Activated CD8-positive, alpha-beta T cell treated with anti-CD3 and anti-CD28 coated beads for 36 hours (primary cell): Measurements from ENCODE around the gene LGI4. TPM values are rescaled to one million over a fixed set of nuclear protein-coding genes. Genes with fewer than 3 reads are reported as not detected.
A peak's percentile ranks its signal among the peaks of the same experiment; 100 is the strongest.
"Not testable (repeated sequence)": the region's sequence is repeated elsewhere in the genome, so short reads cannot be mapped to it uniquely, and the experiment has no call there.

Experiments used
- ATAC-seq: fragments of 200-7000 bp; cut with Tn5 transposase; one replicate; pipeline ENCODE4 v1.10.0; 2021; ENCODE audit warnings: mild to moderate bottlenecking, moderate library complexity
- CTCF ChIA-PET: fragments of 350-600 bp; sonication (Branson Sonifier 250); formaldehyde crosslinking; loops from one replicate; lab custom pipeline; 2021; ENCODE audit warnings: antibody characterized with exemption; lab: Charles Lee
- POLR2A ChIA-PET: fragments of 350-600 bp; sonication (Branson Sonifier 250); formaldehyde crosslinking; loops from one replicate; lab custom pipeline; 2021; ENCODE audit warnings: antibody characterized with exemption; lab: Charles Lee
- DNase-seq: peaks from one replicate; pipeline ENCODE4 v3.0.0-alpha.2; 2020
- H3K27ac Mint-ChIP-seq: one replicate; pipeline ENCODE4 v1.8.0; 2021; ENCODE audit warnings: mild to moderate bottlenecking, mixed read lengths
- H3K27me3 Mint-ChIP-seq: one replicate; pipeline ENCODE4 v1.8.0; 2021; ENCODE audit warnings: mixed read lengths
- H3K36me3 Mint-ChIP-seq: one replicate; pipeline ENCODE4 v1.8.0; 2021; ENCODE audit warnings: low read depth, mixed read lengths
- H3K4me1 Mint-ChIP-seq: one replicate; pipeline ENCODE4 v1.8.0; 2021; ENCODE audit warnings: low read depth, mixed read lengths
- H3K4me3 Mint-ChIP-seq: one replicate; pipeline ENCODE4 v1.8.0; 2021; ENCODE audit warnings: mild to moderate bottlenecking, moderate library complexity, mixed read lengths
- H3K9me3 Mint-ChIP-seq: one replicate; pipeline ENCODE4 v1.8.0; 2021; ENCODE audit warnings: mixed read lengths
- intact Hi-C: fragments of 100-400 bp; cut with micrococcal nuclease; formaldehyde crosslinking; loops from one replicate; pipeline ENCODE4 v1.10.0; 2022
- total RNA-seq, 2 experiments: library from RNA; stranded (reverse); gene quantifications; one replicate each; pipeline ENCODE4 v1.2.3, GENCODE V29; 2021
- TF ChIP-seq, protein P1 (sequence below): fragments of 200-600 bp; IDR thresholded peaks from one replicate; pipeline ENCODE4 v1.8.0; 2022; ENCODE audit warnings: antibody characterized with exemption, mild to moderate bottlenecking

LGI4 gene
- total RNA-seq, 2 experiments from 2014 or later = 0.25 to 0.27 TPM

DNA sequence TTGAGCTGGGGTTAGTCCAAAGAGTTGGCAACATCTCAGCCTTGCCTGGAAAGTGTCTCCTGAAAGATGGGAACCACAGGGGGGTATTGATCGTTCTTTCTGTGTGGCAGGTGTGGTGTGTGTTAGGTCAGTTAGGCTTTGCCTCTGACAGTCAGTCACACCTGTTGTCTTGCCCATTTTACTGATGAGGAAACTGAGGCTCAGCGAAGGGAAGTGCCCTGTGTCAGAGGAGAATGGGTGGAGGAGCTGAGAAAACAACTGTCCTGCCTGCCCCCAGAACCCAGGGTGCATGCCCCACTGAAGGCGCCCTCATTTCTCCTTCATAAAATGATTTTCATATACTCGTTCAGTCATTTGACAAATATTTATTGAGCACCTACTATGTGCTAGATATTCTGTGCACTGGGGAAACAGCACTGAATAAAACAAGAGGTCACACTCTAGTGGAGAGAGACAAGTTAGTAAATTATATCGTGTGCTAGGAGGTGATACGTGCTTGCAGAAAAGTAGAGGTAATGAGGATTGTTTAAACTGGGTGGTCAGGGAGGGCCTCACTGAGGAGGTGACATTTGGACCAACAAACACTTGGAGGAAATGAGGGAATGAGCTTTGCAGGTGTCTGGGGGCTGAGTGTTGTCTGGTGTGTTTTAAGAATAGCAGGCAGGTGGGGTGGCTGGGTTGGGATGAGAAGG, 21.3 kb upstream of the LGI4 start:
- POLR2A ChIA-PET = interaction anchor here (0.6 to 1.4 kb wide), 4 partner anchors 11 to 95 kb away, joined by 3 to 9 read pairs (median 5); no protein-coding TSS in a partner anchor

DNA sequence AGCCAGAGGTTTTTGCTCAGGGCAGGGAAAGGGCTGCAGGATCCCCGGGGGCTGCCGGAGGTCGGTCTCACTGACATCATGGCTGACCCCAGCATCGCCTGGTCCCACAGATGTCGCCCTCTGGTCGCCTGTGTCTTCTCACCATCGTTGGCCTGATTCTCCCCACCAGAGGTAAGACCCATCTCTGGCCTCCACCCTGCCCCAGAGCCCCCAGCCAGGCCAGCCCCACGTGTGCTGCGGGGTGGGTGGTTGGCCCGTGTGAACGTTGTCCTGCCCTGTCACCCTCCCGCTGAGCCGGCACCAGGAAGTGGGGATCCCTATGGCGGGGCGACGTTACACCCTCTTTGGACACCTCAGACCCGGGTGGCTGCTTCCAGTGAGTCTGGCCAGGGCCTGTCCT, 20.6 kb upstream of the LGI4 start:
- CTCF ChIA-PET = interaction anchor here (1.4 to 6.2 kb wide), 2 partner anchors 13 to 16 kb away, joined by 4 to 57 read pairs; partner anchors contain the start of gene FXYD7
- no peaks in the 10 kb centered on the region for H3K9me3 Mint-ChIP-seq
- intact Hi-C loops = no loop called here
- peaks cover 49% of the 10 kb centered on the region for H3K4me1 Mint-ChIP-seq
- POLR2A ChIA-PET = interaction anchor here (0.7 to 2.0 kb wide), 8 partner anchors 13 to 111 kb away, joined by 3 to 10 read pairs (median 5); no protein-coding TSS in a partner anchor
- H3K27me3 Mint-ChIP-seq = no peaks in the 10 kb centered on the region
- DNase-seq = peak; percentile 51
- peak overlapping the region; percentile 99 for H3K27ac Mint-ChIP-seq
- peaks cover 54% of the 10 kb centered on the region for H3K36me3 Mint-ChIP-seq
- TF ChIP-seq, protein P1, sequence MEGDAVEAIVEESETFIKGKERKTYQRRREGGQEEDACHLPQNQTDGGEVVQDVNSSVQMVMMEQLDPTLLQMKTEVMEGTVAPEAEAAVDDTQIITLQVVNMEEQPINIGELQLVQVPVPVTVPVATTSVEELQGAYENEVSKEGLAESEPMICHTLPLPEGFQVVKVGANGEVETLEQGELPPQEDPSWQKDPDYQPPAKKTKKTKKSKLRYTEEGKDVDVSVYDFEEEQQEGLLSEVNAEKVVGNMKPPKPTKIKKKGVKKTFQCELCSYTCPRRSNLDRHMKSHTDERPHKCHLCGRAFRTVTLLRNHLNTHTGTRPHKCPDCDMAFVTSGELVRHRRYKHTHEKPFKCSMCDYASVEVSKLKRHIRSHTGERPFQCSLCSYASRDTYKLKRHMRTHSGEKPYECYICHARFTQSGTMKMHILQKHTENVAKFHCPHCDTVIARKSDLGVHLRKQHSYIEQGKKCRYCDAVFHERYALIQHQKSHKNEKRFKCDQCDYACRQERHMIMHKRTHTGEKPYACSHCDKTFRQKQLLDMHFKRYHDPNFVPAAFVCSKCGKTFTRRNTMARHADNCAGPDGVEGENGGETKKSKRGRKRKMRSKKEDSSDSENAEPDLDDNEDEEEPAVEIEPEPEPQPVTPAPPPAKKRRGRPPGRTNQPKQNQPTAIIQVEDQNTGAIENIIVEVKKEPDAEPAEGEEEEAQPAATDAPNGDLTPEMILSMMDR = no peak
- H3K4me3 Mint-ChIP-seq = peak overlapping the region; percentile 95
- ATAC-seq = peak; percentile 11

More for the DNA sequence above, 21.3 kb upstream of the LGI4 start:
- peak overlapping the region; percentile 99 for H3K27ac Mint-ChIP-seq
- H3K4me1 Mint-ChIP-seq = peaks cover 49% of the 10 kb centered on the region
- CTCF ChIA-PET = interaction anchor here (6.2 kb wide), 1 partner anchor 14 kb away, joined by 57 read pairs; the partner anchor contains the start of gene FXYD7
- peak overlapping the region; percentile 95 for H3K4me3 Mint-ChIP-seq
- peaks cover 61% of the 10 kb centered on the region for H3K36me3 Mint-ChIP-seq
- H3K27me3 Mint-ChIP-seq = no peaks in the 10 kb centered on the region
- ATAC-seq = no peak
- TF ChIP-seq, protein P1 = no peak
- H3K9me3 Mint-ChIP-seq = peaks cover under 1% of the 10 kb centered on the region
- no peak for DNase-seq
- intact Hi-C loops = no loop called here

DNA sequence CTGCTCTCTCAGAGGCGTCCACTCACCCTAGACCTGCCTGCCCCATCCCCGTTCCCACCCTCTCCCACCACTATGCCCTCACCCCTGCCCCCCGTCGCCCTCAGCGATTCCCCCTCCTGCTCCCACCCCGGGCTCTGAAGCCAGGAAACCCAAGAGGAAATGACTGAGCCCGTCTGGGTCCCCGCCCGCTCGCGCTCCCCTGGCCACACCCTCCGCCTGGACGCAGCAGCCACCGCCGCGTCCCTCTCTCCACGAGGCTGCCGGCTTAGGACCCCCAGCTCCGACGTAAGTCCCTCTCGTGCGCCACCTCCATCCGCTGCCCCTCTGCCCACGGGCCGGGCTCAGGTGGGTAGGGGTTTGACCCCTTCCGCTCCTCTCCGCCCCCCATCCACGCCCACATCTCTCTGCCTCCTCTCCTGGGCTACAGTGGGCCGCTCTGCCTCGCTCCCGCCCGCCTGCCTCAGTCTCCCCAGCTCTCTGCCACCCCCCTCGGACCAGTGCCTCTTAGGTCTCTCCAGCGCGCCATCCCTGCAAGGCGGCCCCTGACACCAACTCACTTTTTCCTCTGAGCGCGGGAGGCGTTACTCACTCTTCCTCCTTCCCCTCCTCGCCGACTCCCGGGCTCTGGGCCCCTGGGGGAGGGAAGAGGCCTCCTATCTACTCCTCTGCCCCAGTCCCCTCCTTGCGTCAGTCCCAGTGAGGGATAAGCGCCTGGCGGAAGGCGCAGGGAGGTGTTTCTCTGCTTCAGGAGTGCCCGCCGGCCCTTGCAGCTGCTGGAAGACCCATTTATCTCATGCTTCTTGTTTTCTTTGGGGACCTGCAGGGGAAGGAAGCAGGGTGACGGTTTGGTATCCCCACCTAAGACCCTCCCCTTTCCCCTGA, 19.9 kb upstream of the LGI4 start, which contains the start of gene FXYD5:
FXYD5 (plus strand) TSS at position 211 of the 882 bp plus-strand sequence. CDS start 816 bp downstream, outside the sequence.
- DNase-seq (peak; percentile 92), ATAC-seq (peak; percentile 78)
- Mint-ChIP-seq H3K36me3 (peaks cover 47% of the 10 kb centered on the region), H3K27ac (peak within 1 kb of the TSS; percentile 99), H3K27me3 (no peaks in the 10 kb centered on the region), H3K9me3 (no peaks in the 10 kb centered on the region), H3K4me1 (peaks cover 49% of the 10 kb centered on the region), H3K4me3 (peak within 1 kb of the TSS; percentile 95)
- intact Hi-C loops = no loop called here
- CTCF ChIA-PET = interaction anchor here (0.8 to 6.2 kb wide), 16 partner anchors 8 to 96 kb away, joined by 3 to 57 read pairs (median 6); partner anchors contain the start of gene FXYD7
- TF ChIP-seq, protein P1 = no peak
- POLR2A ChIA-PET = interaction anchor here (0.7 to 2.0 kb wide), 18 partner anchors 8 to 193 kb away, joined by 3 to 11 read pairs (median 4); partner anchors contain the start of gene FFAR1

DNA sequence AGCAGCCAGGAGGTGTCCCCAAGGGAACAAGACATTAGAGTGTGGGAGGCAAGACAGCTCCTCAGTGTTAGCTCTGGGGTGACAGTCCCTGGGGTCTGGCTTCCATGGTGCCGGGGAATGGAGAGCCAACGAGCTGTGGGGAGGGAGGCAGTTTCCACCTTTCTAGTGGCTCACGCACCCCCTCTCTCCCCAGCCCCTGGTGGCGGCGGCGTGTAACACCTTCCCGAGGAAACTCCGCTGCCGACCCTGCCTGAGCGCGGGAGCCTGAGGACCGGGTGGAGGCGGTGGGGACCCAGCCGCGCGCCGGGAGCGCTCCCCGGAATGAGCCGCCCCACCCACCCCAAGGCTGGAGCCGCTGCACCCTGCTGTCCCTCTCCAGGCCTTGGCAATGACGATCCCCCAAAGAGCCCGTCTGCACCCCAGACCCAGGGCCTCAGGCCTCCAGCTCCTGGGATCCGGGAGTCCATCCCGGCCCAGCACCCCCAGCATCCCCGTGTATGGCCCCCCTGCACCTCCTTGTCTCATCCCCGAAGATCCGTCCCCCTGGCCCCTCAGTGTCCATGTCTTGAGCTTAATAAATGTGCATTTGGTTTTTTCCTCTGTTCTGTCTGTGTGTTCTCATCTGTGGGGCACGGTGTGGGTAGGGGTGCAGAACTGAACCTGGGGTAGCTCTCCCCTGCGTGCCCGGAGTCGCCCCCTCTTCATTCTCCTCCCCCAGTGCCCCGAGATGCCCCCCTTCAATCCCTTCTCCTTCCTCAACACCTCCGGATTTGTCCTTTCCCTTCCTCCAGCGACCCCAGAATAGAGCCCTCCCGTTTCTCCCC, 19.1 kb upstream of the LGI4 start:
- Mint-ChIP-seq H3K9me3 (no peaks in the 10 kb centered on the region), H3K27me3 (no peaks in the 10 kb centered on the region), H3K4me3 (peak overlapping the region; percentile 95), H3K4me1 (peaks cover 42% of the 10 kb centered on the region), H3K27ac (peak overlapping the region; percentile 99), H3K36me3 (peaks cover 39% of the 10 kb centered on the region)
- peak; percentile 70 for ATAC-seq
- ChIA-PET POLR2A (interaction anchor here (0.7 to 2.0 kb wide), 17 partner anchors 9 to 193 kb away, joined by 3 to 11 read pairs (median 4); partner anchors contain the start of gene FFAR1), CTCF (interaction anchor here (0.8 to 6.2 kb wide), 19 partner anchors 9 to 97 kb away, joined by 3 to 57 read pairs (median 5); partner anchors contain the start of gene FXYD7)
- TF ChIP-seq, protein P1 = peak; percentile 70
- intact Hi-C loops = no loop called here
- peak; percentile 79 for DNase-seq

DNA sequence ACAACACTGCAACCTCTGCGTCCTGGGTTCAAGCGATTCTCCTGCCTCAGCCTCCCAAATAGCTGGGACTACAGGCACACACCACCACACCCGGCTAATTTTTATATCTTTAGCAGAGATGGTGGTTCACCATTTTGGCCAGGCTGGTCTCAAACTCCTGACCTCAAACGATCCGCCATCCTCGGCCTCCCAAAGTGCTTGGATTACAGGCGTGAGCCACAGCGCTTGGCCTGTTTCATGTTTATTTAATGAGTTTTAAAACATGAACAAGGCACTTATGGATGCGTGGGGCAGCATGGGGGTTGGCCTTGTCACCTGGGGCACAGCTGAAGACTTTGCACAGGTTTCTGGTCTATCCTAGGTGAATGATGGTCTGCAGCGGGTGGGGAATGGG, 18.3 kb upstream of the LGI4 start:
- H3K27ac Mint-ChIP-seq = peak overlapping the region; percentile 55
- H3K9me3 Mint-ChIP-seq, ATAC-seq, DNase-seq, H3K27me3 Mint-ChIP-seq, intact Hi-C loops: not testable (repeated sequence)
- H3K36me3 Mint-ChIP-seq = peaks cover 31% of the 10 kb centered on the region
- CTCF ChIA-PET = interaction anchor here (1.0 to 6.2 kb wide), 11 partner anchors 8 to 86 kb away, joined by 3 to 57 read pairs (median 8); partner anchors contain the start of gene FXYD7
- H3K4me3 Mint-ChIP-seq = peak overlapping the region; percentile 95
- POLR2A ChIA-PET = interaction anchor here (1.4 to 2.0 kb wide), 4 partner anchors 9 to 61 kb away, joined by 5 to 11 read pairs (median 8); no protein-coding TSS in a partner anchor
- peaks cover 34% of the 10 kb centered on the region for H3K4me1 Mint-ChIP-seq
